Osteoblast (primary cell): ENCODE results near the gene KTI12. TPM values are rescaled to one million over a fixed set of nuclear protein-coding genes. Genes with fewer than 3 reads are reported as not detected.
"Not testable (repeated sequence)": the region's sequence is repeated elsewhere in the genome, so short reads cannot be mapped to it uniquely, and the experiment has no call there.

ENCODE experiments used
- DNase-seq: peaks from one replicate; pipeline ENCODE4 v3.0.0; 2011; ENCODE audit warnings: low spot score, mixed read lengths; ENCODE audit not compliant: insufficient read length; ENCODE audit errors: missing footprints
- H2AFZ ChIP-seq: 2 replicates; pipeline ENCODE4 v1.6.0; 2011; ENCODE audit warnings: mild to moderate bottlenecking, low read length
- H3K27ac ChIP-seq: 2 replicates; pipeline ENCODE4 v1.5.1; 2011; ENCODE audit warnings: mild to moderate bottlenecking, low read depth, low read length, moderate library complexity
- H3K27me3 ChIP-seq: 2 replicates; pipeline ENCODE4 v1.6.0; 2012; ENCODE audit warnings: mild to moderate bottlenecking, control low read depth, inconsistent platforms, low read length, moderate library complexity; ENCODE audit not compliant: insufficient read depth
- H3K36me3 ChIP-seq: 2 replicates; pipeline ENCODE4 v1.5.1; 2011; ENCODE audit warnings: mild to moderate bottlenecking, low read length, control low read depth, moderate library complexity; ENCODE audit not compliant: insufficient read depth
- H3K4me1 ChIP-seq: 2 replicates; pipeline ENCODE4 v1.5.1; 2011; ENCODE audit warnings: mild to moderate bottlenecking, low read length, control low read depth, moderate library complexity; ENCODE audit not compliant: insufficient read depth
- H3K4me2 ChIP-seq: 2 replicates; pipeline ENCODE4 v1.6.0; 2011; ENCODE audit warnings: mild to moderate bottlenecking, low read length; ENCODE audit not compliant: insufficient read depth
- H3K4me3 ChIP-seq: fragments of 200-600 bp; sonication (generic); 3 replicates; pipeline ENCODE4 v1.5.1; 2012; ENCODE audit warnings: mild to moderate bottlenecking, low read length, inconsistent platforms; ENCODE audit not compliant: insufficient read depth
- H3K79me2 ChIP-seq: 2 replicates; pipeline ENCODE4 v1.6.0; 2012; ENCODE audit warnings: mild to moderate bottlenecking, low read length, control low read depth, inconsistent platforms; ENCODE audit not compliant: insufficient read depth
- H3K9me3 ChIP-seq: 2 replicates; pipeline ENCODE4 v1.5.1; 2011; ENCODE audit warnings: low read depth, low read length, control low read depth
- H4K20me1 ChIP-seq: 2 replicates; pipeline ENCODE4 v1.6.0; 2012; ENCODE audit warnings: mild to moderate bottlenecking, low read length, control low read depth; ENCODE audit not compliant: insufficient read depth
- total RNA-seq: library from RNA; depleted of rRNA; stranded (reverse); fragments of >200 nt; gene quantifications from 2 replicates; pipeline ENCODE4 v1.2.3, GENCODE V29; 2012
- TF ChIP-seq, protein P1 (sequence below): IDR thresholded peaks from 2 replicates; pipeline ENCODE4 v1.5.1; 2011; ENCODE audit warnings: mild to moderate bottlenecking, low read depth, low read length, moderate library complexity; ENCODE audit errors: extremely low read depth

The KTI12 gene, protein sequence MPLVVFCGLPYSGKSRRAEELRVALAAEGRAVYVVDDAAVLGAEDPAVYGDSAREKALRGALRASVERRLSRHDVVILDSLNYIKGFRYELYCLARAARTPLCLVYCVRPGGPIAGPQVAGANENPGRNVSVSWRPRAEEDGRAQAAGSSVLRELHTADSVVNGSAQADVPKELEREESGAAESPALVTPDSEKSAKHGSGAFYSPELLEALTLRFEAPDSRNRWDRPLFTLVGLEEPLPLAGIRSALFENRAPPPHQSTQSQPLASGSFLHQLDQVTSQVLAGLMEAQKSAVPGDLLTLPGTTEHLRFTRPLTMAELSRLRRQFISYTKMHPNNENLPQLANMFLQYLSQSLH
- total RNA-seq, result 14.5 and 15.6 TPM in 2 replicates

DNA sequence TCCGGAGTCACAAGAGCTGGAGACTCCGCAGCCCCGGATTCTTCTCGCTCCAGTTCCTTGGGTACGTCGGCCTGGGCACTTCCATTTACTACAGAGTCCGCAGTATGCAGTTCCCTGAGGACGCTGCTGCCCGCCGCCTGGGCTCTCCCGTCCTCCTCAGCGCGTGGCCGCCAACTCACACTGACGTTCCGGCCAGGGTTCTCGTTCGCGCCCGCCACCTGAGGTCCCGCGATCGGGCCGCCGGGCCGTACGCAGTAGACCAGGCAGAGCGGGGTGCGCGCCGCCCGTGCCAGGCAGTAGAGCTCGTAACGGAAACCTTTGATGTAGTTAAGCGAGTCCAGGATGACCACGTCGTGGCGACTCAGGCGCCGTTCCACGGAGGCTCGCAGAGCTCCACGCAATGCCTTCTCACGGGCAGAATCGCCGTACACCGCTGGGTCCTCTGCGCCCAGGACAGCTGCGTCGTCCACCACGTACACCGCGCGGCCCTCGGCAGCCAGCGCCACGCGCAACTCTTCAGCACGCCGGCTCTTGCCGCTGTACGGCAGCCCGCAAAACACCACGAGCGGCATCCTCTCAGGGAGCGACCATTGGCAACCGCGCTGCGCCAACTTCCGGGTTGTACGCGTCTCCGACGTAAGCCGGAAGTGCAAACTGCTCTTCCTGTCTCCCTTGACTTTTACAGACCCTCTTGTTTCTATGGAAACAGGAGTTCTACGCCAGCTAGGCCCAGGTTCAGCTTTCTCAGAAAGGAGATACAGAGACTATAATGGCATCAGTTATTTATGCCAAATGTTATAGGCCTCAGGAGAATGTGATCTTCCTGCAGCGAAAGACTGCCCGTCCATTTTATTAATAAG is at the start of gene KTI12:
Gene KTI12 (minus strand): TSS at position 621 of the 860 bp plus-strand sequence. CDS start 49 bp downstream, at position 572.
- no peaks in the 10 kb centered on the region for H3K36me3 ChIP-seq
- H3K9me3 ChIP-seq, result no peaks in the 10 kb centered on the region
- TF ChIP-seq, protein P1, sequence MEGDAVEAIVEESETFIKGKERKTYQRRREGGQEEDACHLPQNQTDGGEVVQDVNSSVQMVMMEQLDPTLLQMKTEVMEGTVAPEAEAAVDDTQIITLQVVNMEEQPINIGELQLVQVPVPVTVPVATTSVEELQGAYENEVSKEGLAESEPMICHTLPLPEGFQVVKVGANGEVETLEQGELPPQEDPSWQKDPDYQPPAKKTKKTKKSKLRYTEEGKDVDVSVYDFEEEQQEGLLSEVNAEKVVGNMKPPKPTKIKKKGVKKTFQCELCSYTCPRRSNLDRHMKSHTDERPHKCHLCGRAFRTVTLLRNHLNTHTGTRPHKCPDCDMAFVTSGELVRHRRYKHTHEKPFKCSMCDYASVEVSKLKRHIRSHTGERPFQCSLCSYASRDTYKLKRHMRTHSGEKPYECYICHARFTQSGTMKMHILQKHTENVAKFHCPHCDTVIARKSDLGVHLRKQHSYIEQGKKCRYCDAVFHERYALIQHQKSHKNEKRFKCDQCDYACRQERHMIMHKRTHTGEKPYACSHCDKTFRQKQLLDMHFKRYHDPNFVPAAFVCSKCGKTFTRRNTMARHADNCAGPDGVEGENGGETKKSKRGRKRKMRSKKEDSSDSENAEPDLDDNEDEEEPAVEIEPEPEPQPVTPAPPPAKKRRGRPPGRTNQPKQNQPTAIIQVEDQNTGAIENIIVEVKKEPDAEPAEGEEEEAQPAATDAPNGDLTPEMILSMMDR, result no peak
- H3K4me3 ChIP-seq, result peak within 1 kb of the TSS; percentile 92
- H3K79me2 ChIP-seq, result peaks cover 36% of the 10 kb centered on the region
- H3K4me2 ChIP-seq, result peak within 1 kb of the TSS; percentile 100
- DNase-seq, result peak; percentile 94
- peaks cover 11% of the 10 kb centered on the region for H4K20me1 ChIP-seq
- H3K27ac ChIP-seq, result peak within 1 kb of the TSS; percentile 96
- H2AFZ ChIP-seq, result peak within 1 kb of the TSS; percentile 96
- H3K4me1 ChIP-seq, result peaks cover 19% of the 10 kb centered on the region
- no peaks in the 10 kb centered on the region for H3K27me3 ChIP-seq

DNA sequence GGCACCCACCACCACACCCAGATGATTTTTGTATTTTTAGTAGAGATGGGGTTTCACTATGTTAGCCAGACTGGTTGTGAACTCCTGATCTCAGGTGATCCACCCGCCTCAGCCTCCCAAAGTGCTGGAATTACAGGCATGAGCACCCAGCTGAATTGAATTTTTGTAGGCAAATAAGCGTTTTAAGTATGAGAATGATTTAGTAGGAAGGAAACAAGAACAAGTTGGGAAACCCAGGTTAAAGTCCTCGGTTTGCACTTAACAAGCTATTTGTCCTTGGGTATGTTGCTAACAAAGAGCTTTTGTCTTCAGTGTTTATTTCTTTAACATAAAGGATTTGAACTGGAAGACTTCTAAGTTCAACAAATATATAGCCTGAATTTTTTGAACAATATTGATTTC is 46.4 kb upstream of the KTI12 start:
- Histone ChIP-seq H3K9me3 (no peaks in the 10 kb centered on the region), H3K4me3 (no peak overlapping the region), H3K4me1 (no peaks in the 10 kb centered on the region), H3K36me3 (peaks cover 9% of the 10 kb centered on the region), H2AFZ (no peak overlapping the region), H3K27me3 (no peaks in the 10 kb centered on the region), H4K20me1 (peaks cover 12% of the 10 kb centered on the region), H3K27ac (no peak overlapping the region), H3K79me2 (peaks cover 47% of the 10 kb centered on the region), H3K4me2 (no peak overlapping the region)
- TF ChIP-seq, protein P1, result no peak
- no peak for DNase-seq

DNA sequence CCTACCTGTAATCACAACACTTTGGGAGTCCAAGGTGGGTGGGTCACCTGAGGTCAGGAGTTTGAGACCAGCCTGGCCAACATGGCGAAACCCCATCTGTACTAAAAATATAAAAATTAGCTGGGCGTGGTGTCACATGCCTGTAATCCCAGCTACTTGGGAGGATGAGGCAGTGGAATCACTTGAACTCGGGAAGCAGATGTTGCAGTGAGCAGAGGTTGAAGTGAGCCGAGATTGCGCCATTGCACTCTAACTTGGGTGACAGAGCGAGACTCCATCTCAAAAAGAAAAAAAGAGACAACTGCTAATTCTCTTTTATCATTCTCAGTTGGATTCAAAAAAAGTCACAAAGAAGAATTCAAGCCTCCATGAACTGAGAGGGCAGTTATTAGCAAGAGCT is 43.7 kb upstream of the KTI12 start:
- not testable (repeated sequence) for H2AFZ ChIP-seq
- Histone ChIP-seq H4K20me1 (peaks cover 12% of the 10 kb centered on the region), H3K79me2 (peaks cover 48% of the 10 kb centered on the region)

DNA sequence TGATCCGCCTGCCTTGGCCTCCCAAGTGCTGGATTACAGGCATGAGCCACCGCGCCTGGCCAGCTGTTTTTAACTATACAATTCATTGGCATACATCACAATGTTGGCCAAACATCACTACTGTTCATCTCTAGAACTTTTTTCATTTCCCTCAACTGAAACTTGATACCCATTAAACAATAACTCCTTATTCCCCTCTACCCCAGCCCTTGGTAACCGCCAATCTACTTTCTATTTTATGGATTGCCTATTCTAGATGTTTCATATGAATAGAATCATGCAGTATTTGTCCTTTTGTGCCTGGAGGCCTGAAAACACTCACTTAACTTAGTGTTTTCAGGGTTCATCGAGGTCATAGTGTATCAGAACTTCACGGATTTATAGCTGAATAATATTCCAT is 38.7 kb upstream of the KTI12 start:
- Histone ChIP-seq H4K20me1 (peaks cover 6% of the 10 kb centered on the region), H3K79me2 (peaks cover 55% of the 10 kb centered on the region), H3K4me1 (no peaks in the 10 kb centered on the region), H3K27me3 (no peaks in the 10 kb centered on the region), H3K9me3 (no peaks in the 10 kb centered on the region), H3K27ac (no peak overlapping the region), H3K4me2 (no peak overlapping the region), H3K4me3 (no peak overlapping the region), H3K36me3 (peaks cover 17% of the 10 kb centered on the region), H2AFZ (no peak overlapping the region)
- no peak for DNase-seq
- TF ChIP-seq, protein P1, result no peak

More for the DNA sequence above, 43.7 kb upstream of the KTI12 start:
- not testable (repeated sequence) for DNase-seq, H3K27me3 ChIP-seq, H3K4me3 ChIP-seq, H3K4me1 ChIP-seq, H3K27ac ChIP-seq, H3K4me2 ChIP-seq, H3K9me3 ChIP-seq
- peaks cover 11% of the 10 kb centered on the region for H3K36me3 ChIP-seq
